HL-60/S4 (cell line): Measurements from ENCODE around the gene MTARC2.

Source experiments
- in situ Hi-C: fragments of 300-500 bp; cut with MboI; formaldehyde crosslinking; loops from 2 replicates; pipeline ENCODE4 v1.14.3; 2022; ENCODE audit warnings: low sequenced_read_pairs

MTARC2 gene

DNA sequence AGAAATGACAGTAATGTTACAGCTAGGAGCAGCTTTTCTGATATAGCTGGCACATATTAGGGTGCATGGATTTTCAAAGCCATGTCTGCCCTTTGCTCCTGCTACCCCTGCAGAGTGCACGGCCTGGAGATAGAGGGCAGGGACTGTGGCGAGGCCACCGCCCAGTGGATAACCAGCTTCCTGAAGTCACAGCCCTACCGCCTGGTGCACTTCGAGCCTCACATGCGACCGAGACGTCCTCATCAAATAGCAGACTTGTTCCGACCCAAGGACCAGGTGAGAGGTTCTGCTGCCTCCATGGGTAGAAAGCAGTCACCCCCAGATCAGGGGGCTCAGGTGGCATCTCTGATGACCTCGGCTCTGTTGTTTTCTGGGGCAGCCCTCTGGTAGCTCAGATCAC is 48.4 kb downstream of the MTARC2 start:
- in situ Hi-C loops, result no loop called here

DNA sequence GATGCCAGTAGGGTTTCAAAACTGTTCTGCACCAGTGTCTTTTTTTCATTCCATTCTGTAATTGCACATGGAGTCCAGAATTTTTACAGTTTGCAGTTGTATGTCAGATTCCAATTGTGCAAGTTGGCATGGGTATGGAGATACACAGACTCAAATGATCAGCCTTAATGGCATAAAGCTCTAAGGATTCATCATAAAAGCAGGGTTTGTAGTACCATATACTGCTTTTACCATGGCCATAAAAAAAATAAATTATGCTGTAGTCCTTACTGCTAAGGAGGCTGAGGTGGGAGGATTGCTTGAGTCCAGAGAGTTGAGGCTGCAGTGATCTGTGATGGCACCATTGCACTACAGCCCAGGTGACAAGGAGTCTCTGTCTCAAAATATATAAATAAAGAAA is 48.9 kb downstream of the MTARC2 start:
- in situ Hi-C loops, result no loop called here

GRCh38 chr1:220797553-220797952 is 49.4 kb downstream of the MTARC2 start:
- in situ Hi-C loops, result no loop called here

GRCh38 chr1:220798338-220798737 is 50.2 kb downstream of the MTARC2 start:
- in situ Hi-C loops, result no loop called here

DNA sequence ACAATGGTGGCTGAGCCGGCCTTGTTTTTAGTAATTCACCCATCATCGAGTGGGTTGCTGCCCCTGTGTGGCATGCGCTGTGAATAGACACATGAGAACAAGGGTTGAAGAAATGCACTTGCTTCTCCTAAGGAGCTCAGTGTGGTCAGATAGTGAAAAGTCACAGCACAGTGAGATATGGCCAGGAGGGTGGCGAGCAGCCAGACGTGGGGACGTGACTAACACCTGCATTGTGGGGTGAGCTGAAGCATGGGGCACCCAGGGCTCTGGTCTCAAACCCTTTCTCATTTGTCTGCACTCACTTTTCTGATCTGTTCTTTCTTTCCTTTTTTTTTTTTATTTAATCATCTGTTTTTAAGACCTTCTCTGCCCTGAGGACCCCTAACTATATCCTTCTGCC is 52.1 kb downstream of the MTARC2 start:
- in situ Hi-C loops, result loop anchor here (25.0 kb wide), 1 partner anchor 637 kb away; no protein-coding TSS in a partner anchor

GRCh38 chr1:220803401-220804201 is 55.5 kb downstream of the MTARC2 start:
- in situ Hi-C loops, result loop anchor here (25.0 kb wide), 1 partner anchor 634 kb away; no protein-coding TSS in a partner anchor

- in situ Hi-C loops, result loop anchor here (25.0 kb wide), 1 partner anchor 633 kb away; no protein-coding TSS in a partner anchor
These were observed 56.1 kb downstream of the MTARC2 start for GRCh38 chr1:220804202-220804586.

DNA sequence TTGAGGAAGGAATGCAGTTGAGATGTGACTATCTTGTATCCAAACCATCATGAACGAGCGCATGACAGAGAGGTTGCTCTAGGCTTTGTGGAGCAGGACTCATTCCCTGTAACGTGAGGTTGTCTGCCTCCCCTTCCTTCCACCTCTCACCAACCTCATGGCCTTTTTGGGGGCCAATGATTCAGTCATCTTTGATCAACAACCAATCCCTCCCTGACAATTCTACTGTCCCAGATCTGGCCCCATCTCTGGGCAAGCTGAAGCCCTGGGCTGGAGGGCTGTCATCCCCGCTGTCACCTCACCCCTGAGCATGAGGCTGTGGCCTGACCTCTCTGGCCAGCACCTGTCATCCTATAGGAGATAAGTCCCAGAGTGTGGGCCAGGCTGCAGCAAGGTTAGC is 58.3 kb downstream of the MTARC2 start:
- in situ Hi-C loops, result loop anchor here (25.0 kb wide), 1 partner anchor 631 kb away; no protein-coding TSS in a partner anchor

DNA sequence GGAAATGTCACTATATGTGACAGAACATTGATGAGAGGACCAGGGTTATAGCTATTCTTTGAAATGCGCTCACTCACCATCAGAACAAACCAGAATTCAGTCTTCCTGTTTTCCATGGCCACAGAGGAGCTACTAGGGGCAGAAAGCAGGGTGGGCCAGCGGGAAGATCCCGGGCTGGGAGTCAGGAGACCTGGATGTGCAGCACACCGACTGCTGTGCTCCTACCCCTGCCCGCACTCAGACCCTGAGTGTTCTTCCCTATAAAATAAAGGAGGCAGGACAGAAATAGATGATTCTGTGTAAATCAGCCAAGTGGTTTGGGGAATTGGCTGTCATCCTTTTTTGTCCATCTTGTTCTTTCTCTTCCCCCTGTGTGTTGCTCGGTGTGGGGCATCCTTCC is 59.6 kb downstream of the MTARC2 start:
- in situ Hi-C loops, result loop anchor here (25.0 kb wide), 1 partner anchor 630 kb away; no protein-coding TSS in a partner anchor

GRCh38 chr1:220808345-220809186 is 60.4 kb downstream of the MTARC2 start:
- in situ Hi-C loops, result loop anchor here (25.0 kb wide), 1 partner anchor 629 kb away; no protein-coding TSS in a partner anchor

- in situ Hi-C loops, result loop anchor here (25.0 kb wide), 1 partner anchor 628 kb away; no protein-coding TSS in a partner anchor
These were observed 61.0 kb downstream of the MTARC2 start for GRCh38 chr1:220809187-220809550.

GRCh38 chr1:220809704-220810103 is 61.6 kb downstream of the MTARC2 start:
- in situ Hi-C loops, result loop anchor here (25.0 kb wide), 1 partner anchor 628 kb away; no protein-coding TSS in a partner anchor

- in situ Hi-C loops, result loop anchor here (25.0 kb wide), 1 partner anchor 627 kb away; no protein-coding TSS in a partner anchor
These were observed 62.1 kb downstream of the MTARC2 start for GRCh38 chr1:220810179-220810653.

- in situ Hi-C loops, result loop anchor here (25.0 kb wide), 1 partner anchor 626 kb away; no protein-coding TSS in a partner anchor
These were observed 62.8 kb downstream of the MTARC2 start for GRCh38 chr1:220810963-220811362.

- in situ Hi-C loops, result loop anchor here (25.0 kb wide), 1 partner anchor 626 kb away; no protein-coding TSS in a partner anchor
These were observed 63.6 kb downstream of the MTARC2 start for GRCh38 chr1:220811695-220812094.

DNA sequence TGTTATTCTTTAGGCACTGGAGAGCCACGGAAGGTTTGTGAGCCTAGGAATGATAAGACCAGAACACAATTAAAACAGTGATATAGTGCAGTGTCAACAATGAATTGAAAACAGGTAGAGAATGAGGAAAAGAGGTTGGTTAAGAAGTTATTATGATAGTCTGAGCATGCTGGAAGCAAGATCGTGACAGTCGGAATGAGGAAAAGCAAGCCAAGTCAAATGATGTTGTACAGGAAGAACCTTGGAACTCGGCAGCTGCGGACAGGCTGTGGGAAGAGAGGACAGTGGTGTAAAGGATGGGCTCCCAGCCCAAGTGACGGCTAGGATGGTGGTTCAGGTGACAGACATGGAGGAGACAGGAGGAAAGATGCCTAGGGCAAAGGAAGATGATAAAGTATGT is 64.2 kb downstream of the MTARC2 start:
- in situ Hi-C loops, result loop anchor here (25.0 kb wide), 1 partner anchor 625 kb away; no protein-coding TSS in a partner anchor

- in situ Hi-C loops, result loop anchor here (25.0 kb wide), 1 partner anchor 624 kb away; no protein-coding TSS in a partner anchor
These were observed 64.9 kb downstream of the MTARC2 start for GRCh38 chr1:220813013-220813412.

- in situ Hi-C loops, result loop anchor here (25.0 kb wide), 1 partner anchor 622 kb away; no protein-coding TSS in a partner anchor
These were observed 67.3 kb downstream of the MTARC2 start for GRCh38 chr1:220815409-220815808.

DNA sequence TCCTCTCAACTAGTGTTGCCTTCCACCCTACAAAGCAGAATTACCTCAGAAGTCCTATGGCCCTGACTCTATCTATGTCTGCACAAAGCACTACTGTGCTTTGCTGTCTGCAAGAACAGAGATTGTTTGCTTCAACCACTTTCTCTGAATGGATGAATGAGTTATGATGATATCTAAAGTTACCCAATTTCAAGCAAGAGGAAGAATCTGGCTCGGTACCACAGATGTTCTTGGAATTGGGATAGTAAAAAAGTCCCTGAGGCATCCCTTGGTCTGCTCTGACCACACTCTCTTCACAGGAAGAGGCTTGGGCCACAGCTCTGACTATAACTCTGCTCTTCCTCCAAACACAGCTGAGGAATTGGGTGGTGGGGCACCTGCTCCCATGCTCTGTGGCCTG is 69.8 kb downstream of the MTARC2 start:
- in situ Hi-C loops, result loop anchor here (25.0 kb wide), 1 partner anchor 619 kb away; no protein-coding TSS in a partner anchor

DNA sequence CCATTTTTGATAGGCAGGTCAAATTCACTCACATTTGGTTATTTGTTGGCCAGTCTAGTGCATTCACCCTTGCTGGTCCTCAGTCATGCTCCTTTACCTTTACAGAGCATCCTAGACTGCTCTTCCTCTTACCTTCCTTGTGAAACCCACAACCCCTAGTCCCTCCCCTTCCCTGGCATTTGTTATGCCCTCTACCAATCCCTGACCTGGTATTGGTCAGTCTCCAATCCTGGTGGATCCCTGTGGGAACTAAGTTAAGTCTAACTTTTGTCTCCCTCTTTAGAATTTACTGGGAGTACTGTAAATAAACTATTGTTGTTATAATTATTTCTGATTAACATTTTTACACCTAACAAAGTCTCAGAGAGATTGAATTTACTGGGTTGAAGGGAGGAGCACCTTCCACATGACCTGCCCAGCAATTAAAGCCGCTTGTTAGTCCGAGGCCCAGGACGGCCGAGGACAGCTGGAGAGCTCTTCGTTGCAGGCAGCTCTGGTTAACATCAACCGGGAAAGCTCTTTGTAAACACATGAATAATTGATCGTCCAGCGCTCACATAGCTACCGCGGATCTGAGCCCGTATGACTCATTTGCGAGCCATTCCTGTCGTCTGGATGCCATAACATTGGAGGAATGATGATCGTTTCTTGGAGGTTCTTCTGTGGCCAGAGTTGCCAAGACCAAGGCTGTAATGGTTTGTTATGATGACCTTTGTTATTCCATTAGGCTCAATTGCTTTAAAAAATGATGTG is 70.5 kb downstream of the MTARC2 start:
- in situ Hi-C loops, result loop anchor here (25.0 kb wide), 1 partner anchor 619 kb away; no protein-coding TSS in a partner anchor
